Measurements from ENCODE around the gene CA12. TPM values are rescaled to one million over a fixed set of nuclear protein-coding genes. Genes with fewer than 3 reads are reported as not detected.
A peak's percentile ranks its signal among the peaks of the same experiment; 100 is the strongest.

The CA12 gene
- total RNA-seq, 2 experiments from 2014 or later: 0.32 to 0.46 TPM

GRCh38 chr15:63385911-63386531 is 4.4 kb upstream of the CA12 start:
- Mint-ChIP-seq H3K27ac (no peak overlapping the region), H3K4me3 (no peak overlapping the region), H3K36me3 (ENCODE audit: low read depth) (no peaks in the 10 kb centered on the region), H3K27me3 (peaks cover 39% of the 10 kb centered on the region), H3K9me3 (ENCODE audit: low read depth) (no peaks in the 10 kb centered on the region), H3K4me1 (peaks cover 21% of the 10 kb centered on the region)
- ChIA-PET CTCF (no interaction called here), POLR2A (no interaction called here)
- no peak for ATAC-seq
- intact Hi-C loops (cut with DNase I, micrococcal nuclease): no loop called here
- DNase-seq: no peak

- Mint-ChIP-seq H3K27me3 (peaks cover 48% of the 10 kb centered on the region), H3K36me3 (ENCODE audit: low read depth) (no peaks in the 10 kb centered on the region), H3K27ac (no peak overlapping the region), H3K4me1 (peaks cover 28% of the 10 kb centered on the region), H3K9me3 (ENCODE audit: low read depth) (no peaks in the 10 kb centered on the region), H3K4me3 (no peak overlapping the region)
- CTCF ChIA-PET: no interaction called here
- POLR2A ChIA-PET: no interaction called here
- intact Hi-C loops (cut with DNase I, micrococcal nuclease): no loop called here
- no peak for DNase-seq
- no peak for ATAC-seq
Observed at GRCh38 chr15:63384906-63385305, 3.3 kb upstream of the CA12 start.

GRCh38 chr15:63382966-63383710 is 1.5 kb upstream of the CA12 start:
- intact Hi-C loops (cut with DNase I, micrococcal nuclease): no loop called here
- Mint-ChIP-seq H3K4me3 (no peak overlapping the region), H3K27ac (no peak overlapping the region), H3K9me3 (ENCODE audit: low read depth) (no peaks in the 10 kb centered on the region), H3K27me3 (peaks cover 61% of the 10 kb centered on the region), H3K4me1 (peaks cover 28% of the 10 kb centered on the region), H3K36me3 (ENCODE audit: low read depth) (no peaks in the 10 kb centered on the region)
- ChIA-PET CTCF (no interaction called here), POLR2A (no interaction called here)
- DNase-seq: no peak
- peak; percentile 54 for ATAC-seq

GRCh38 chr15:63380808-63381282 is 801 bp downstream of the CA12 start:
- POLR2A ChIA-PET: no interaction called here

GRCh38 chr15:63380151-63380807 is 1.4 kb downstream of the CA12 start:
- CTCF ChIA-PET: interaction anchor here (0.6 to 1.6 kb wide), 3 partner anchors 9 to 86 kb away, joined by 3 to 6 read pairs (median 5); no protein-coding TSS in a partner anchor
- ATAC-seq: no peak

More at GRCh38 chr15:63380808-63381282, 801 bp downstream of the CA12 start:
- peak overlapping the region; percentile 61 for H3K4me3 Mint-ChIP-seq
- H3K4me1 Mint-ChIP-seq: peaks cover 35% of the 10 kb centered on the region
- no peaks in the 10 kb centered on the region for H3K36me3 Mint-ChIP-seq (ENCODE audit: low read depth)
- H3K9me3 Mint-ChIP-seq (ENCODE audit: low read depth): no peaks in the 10 kb centered on the region
- no peak overlapping the region for H3K27ac Mint-ChIP-seq
- no peak for ATAC-seq
- DNase-seq: no peak
- intact Hi-C loops (cut with DNase I, micrococcal nuclease): no loop called here
- CTCF ChIA-PET: interaction anchor here (0.6 to 1.6 kb wide), 3 partner anchors 8 to 86 kb away, joined by 3 to 6 read pairs (median 5); no protein-coding TSS in a partner anchor
- peaks cover 67% of the 10 kb centered on the region for H3K27me3 Mint-ChIP-seq

GRCh38 chr15:63379492-63380150 is 2.0 kb downstream of the CA12 start:
- H3K4me3 Mint-ChIP-seq: no peak overlapping the region
- ChIA-PET CTCF (interaction anchor here (1.5 kb wide), 1 partner anchor 87 kb away, joined by 5 read pairs; no protein-coding TSS in a partner anchor), POLR2A (no interaction called here)
- no peak for DNase-seq
- H3K27me3 Mint-ChIP-seq: peaks cover 60% of the 10 kb centered on the region
- no peak overlapping the region for H3K27ac Mint-ChIP-seq
- intact Hi-C loops (cut with DNase I, micrococcal nuclease): loop anchor here in 1 of 2 experiments (5.0 kb wide), 1 partner anchor 167 kb away; no protein-coding TSS in a partner anchor
- H3K9me3 Mint-ChIP-seq (ENCODE audit: low read depth): no peaks in the 10 kb centered on the region
- ATAC-seq: no peak
- H3K36me3 Mint-ChIP-seq (ENCODE audit: low read depth): no peaks in the 10 kb centered on the region
- H3K4me1 Mint-ChIP-seq: peaks cover 47% of the 10 kb centered on the region

More at GRCh38 chr15:63380151-63380807, 1.4 kb downstream of the CA12 start:
- POLR2A ChIA-PET: no interaction called here
- H3K4me3 Mint-ChIP-seq: no peak overlapping the region
- intact Hi-C loops (cut with DNase I, micrococcal nuclease): no loop called here
- no peak for DNase-seq
- no peaks in the 10 kb centered on the region for H3K9me3 Mint-ChIP-seq (ENCODE audit: low read depth)
- H3K27me3 Mint-ChIP-seq: peaks cover 65% of the 10 kb centered on the region
- peaks cover 41% of the 10 kb centered on the region for H3K4me1 Mint-ChIP-seq
- no peak overlapping the region for H3K27ac Mint-ChIP-seq
- no peaks in the 10 kb centered on the region for H3K36me3 Mint-ChIP-seq (ENCODE audit: low read depth)

- no peaks in the 10 kb centered on the region for H3K9me3 Mint-ChIP-seq (ENCODE audit: low read depth)
- peaks cover 52% of the 10 kb centered on the region for H3K4me1 Mint-ChIP-seq
- ATAC-seq (no peak), DNase-seq (no peak)
- H3K27me3 Mint-ChIP-seq: peaks cover 53% of the 10 kb centered on the region
- ChIA-PET CTCF (interaction anchor here (0.7 kb wide), 1 partner anchor 23 kb away, joined by 3 read pairs; no protein-coding TSS in a partner anchor), POLR2A (interaction anchor here (1.3 kb wide), 1 partner anchor 10 kb away, joined by 6 read pairs; no protein-coding TSS in a partner anchor)
- no peak overlapping the region for H3K27ac Mint-ChIP-seq
- no peak overlapping the region for H3K4me3 Mint-ChIP-seq
- intact Hi-C loops (cut with DNase I, micrococcal nuclease): loop anchor here in 1 of 2 experiments (5.0 kb wide), 1 partner anchor 167 kb away; no protein-coding TSS in a partner anchor
- H3K36me3 Mint-ChIP-seq (ENCODE audit: low read depth): no peaks in the 10 kb centered on the region
Observed at GRCh38 chr15:63378946-63379345, 2.7 kb downstream of the CA12 start.

- Mint-ChIP-seq H3K36me3 (ENCODE audit: low read depth) (no peaks in the 10 kb centered on the region), H3K4me1 (peaks cover 51% of the 10 kb centered on the region), H3K27ac (peak overlapping the region; percentile 67), H3K9me3 (ENCODE audit: low read depth) (no peaks in the 10 kb centered on the region), H3K27me3 (peaks cover 24% of the 10 kb centered on the region), H3K4me3 (peak overlapping the region; percentile 15)
- POLR2A ChIA-PET: interaction anchor here (0.6 kb wide), 1 partner anchor 132 kb away, joined by 4 read pairs; no protein-coding TSS in a partner anchor
- ATAC-seq (peak; percentile 25), DNase-seq (peak; percentile 73)
- CTCF ChIA-PET: no interaction called here
- intact Hi-C loops (cut with DNase I, micrococcal nuclease): loop anchor here (2.0 to 5.0 kb wide), 4 partner anchors 50 to 636 kb away; partner anchors contain the start of gene USP3 (in 1 of the 2)
Observed at GRCh38 chr15:63374686-63375520, 6.7 kb downstream of the CA12 start.

- ATAC-seq (no peak), DNase-seq (no peak)
- Mint-ChIP-seq H3K4me3 (no peak overlapping the region), H3K9me3 (ENCODE audit: low read depth) (no peaks in the 10 kb centered on the region), H3K4me1 (peaks cover 54% of the 10 kb centered on the region), H3K27me3 (peaks cover 18% of the 10 kb centered on the region), H3K36me3 (ENCODE audit: low read depth) (no peaks in the 10 kb centered on the region), H3K27ac (peak overlapping the region; percentile 67)
- intact Hi-C loops (cut with DNase I, micrococcal nuclease): loop anchor here (2.0 to 5.0 kb wide), 3 partner anchors 49 to 637 kb away; partner anchors contain the start of gene USP3 (in 1 of the 2)
- CTCF ChIA-PET: no interaction called here
- POLR2A ChIA-PET: no interaction called here
Observed at GRCh38 chr15:63373866-63374548, 7.6 kb downstream of the CA12 start.

- ATAC-seq: no peak
- ChIA-PET CTCF (no interaction called here), POLR2A (no interaction called here)
- intact Hi-C loops (cut with DNase I, micrococcal nuclease): loop anchor here in 1 of 2 experiments (5.0 kb wide), 1 partner anchor 129 kb away; the partner anchor contains the start of gene USP3
- DNase-seq: no peak
- Mint-ChIP-seq H3K27ac (no peak overlapping the region), H3K9me3 (ENCODE audit: low read depth) (no peaks in the 10 kb centered on the region), H3K36me3 (ENCODE audit: low read depth) (no peaks in the 10 kb centered on the region), H3K4me1 (peaks cover 54% of the 10 kb centered on the region), H3K27me3 (peaks cover 11% of the 10 kb centered on the region), H3K4me3 (no peak overlapping the region)
Observed at GRCh38 chr15:63373330-63373729, 8.3 kb downstream of the CA12 start.

Data from activated CD4-positive, alpha-beta T cell treated with anti-CD3 and anti-CD28 coated beads for 36 hours (primary cell).